AG08396 (cell line): ENCODE results near the gene ERICH4.
"Not testable (repeated sequence)": the region's sequence is repeated elsewhere in the genome, so short reads cannot be mapped to it uniquely, and the experiment has no call there.

Experiments used
- DNase-seq: peaks from one replicate; pipeline ENCODE4 v3.0.0; 2012; ENCODE audit warnings: low spot score, mixed read lengths

Gene ERICH4, protein sequence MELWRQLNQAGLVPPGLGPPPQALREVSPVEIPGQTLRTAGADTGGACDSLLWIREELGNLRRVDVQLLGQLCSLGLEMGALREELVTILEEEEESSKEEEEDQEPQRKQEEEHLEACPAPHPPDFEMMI

DNA sequence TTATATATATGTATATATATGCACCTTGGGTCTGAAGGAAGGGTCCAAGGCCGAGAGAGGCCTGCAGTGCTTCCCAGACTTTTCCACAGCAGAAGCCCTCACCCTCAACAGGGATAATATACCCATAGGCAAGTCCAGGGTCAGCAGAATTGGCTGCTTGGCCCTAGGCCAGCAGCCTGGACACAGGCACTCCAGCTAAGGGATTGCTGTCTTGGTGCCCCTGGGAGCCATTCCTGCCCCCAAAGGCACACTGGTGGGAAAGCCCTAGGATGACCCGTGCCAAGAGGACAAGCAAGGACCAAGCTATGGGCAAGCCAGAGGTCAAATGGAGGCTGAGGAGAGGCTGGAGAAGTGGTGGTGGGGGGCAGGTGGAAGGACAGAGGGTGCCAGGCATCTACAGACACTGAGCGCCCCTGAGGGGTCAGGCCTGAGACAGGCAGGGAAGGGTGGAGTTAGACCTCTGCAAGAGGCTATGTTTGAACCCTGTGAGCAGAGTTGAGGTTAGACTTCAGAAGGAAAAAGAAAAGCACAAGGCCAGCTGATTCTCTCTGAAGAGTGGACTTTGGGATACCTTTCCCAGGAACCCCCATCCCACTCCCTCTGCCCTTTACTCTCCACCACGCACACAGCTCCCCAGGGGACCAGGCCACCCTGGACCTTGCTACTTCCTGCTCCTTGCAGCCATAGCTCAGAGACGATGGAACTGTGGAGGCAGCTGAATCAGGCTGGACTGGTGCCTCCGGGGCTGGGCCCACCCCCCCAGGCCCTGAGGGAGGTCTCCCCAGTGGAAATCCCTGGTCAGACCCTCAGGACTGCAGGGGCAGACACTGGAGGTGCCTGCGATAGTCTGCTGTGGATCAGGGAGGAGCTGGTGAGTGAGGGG, at the start of gene ERICH4:
ERICH4 (plus strand) TSS at position 684 of the 883 bp plus-strand sequence; CDS start at position 698, 14 bp downstream.
- DNase-seq, result no peak

DNA sequence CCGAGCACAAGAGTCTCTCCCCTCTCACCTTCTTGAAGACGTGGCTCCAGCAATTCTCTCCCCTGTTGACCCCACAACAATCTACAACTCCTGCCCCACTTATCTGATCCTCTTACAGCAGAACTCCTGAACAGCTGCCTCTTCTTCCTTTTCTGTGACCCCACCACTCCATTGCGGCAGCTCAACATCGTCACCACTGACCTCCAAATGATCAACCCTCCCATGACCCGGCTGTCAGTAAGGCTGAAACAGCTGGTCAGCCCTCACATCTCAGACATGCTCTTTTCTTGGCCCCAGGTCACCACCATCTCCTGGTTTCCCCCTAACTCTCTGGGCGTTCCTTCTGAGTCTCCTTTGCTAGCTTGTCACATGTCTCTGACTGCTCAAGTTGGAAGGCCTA, 47.6 kb upstream of the ERICH4 start:
- no peak for DNase-seq

DNA sequence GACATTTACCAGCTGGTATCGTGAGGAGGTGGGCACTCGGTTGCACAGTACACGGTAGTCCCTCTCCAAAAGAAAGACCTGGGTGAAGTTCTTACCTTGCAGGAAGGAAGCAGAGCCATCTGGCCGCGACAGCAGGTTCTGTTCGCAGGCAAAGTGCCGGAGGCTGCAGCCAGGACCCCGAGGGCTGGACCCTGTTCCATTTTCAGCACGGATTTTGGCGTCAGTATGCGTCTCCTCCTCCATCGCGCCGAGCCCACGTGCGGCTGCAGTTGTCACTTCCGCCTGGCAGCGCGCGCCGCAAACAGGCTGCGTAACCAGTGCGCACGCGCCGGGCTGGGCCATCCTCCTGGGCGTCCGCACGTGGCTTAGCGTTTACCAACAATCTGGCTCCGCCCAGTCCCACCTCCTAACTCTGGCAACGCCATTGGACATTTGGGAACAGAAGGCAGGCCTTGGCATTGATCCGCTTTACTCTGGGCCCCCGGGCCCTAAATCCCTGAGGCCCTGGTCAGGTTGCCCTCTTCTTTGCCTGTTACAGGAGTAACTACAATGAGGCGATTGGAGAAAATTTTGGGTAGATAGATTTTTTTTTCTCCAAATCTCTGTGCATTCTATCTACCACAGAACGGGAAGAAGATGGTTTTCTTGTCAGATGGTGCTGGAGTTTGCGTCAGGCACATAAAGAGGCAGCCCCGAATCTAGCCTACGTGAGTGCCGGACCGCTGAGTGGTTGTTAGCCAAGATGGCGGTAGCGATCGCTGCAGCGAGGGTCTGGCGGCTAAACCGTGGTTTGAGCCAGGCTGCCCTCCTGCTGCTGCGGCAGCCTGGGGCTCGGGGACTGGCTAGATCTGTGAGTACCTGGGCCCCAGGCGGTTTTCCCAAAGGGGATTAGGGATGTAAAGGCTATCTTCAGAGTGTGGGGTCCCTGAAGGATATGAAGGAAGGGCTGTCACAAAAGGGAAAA, 45.6 kb upstream of the ERICH4 start, which contains the start of the genes BCKDHA and EXOSC5:
BCKDHA (plus strand) TSS at position 733 of the 964 bp plus-strand sequence; CDS start at position 743, 10 bp downstream.
EXOSC5 (minus strand) TSS at position 274 of the 964 bp plus-strand sequence; CDS start at position 243, 31 bp downstream.
- DNase-seq, result peak; percentile 99

DNA sequence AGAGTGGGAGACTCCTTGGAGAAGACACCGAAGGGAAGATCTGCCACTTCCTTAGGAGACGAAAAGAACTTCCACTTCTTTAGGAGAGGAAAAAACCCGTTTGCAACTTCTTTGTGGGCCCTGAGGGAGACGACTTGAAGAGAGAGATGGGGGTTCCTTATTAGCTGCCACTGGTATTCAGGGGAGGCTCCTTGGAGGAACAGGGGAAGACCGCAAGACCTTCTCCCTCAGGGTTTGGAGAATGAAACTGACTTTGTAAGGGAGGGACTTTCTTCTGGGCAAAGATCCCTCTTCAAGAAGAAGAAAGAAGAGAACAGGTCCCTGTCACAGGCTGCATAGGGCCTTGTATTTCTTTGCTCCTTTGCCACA, 44.9 kb upstream of the ERICH4 start:
- DNase-seq, result no peak

DNA sequence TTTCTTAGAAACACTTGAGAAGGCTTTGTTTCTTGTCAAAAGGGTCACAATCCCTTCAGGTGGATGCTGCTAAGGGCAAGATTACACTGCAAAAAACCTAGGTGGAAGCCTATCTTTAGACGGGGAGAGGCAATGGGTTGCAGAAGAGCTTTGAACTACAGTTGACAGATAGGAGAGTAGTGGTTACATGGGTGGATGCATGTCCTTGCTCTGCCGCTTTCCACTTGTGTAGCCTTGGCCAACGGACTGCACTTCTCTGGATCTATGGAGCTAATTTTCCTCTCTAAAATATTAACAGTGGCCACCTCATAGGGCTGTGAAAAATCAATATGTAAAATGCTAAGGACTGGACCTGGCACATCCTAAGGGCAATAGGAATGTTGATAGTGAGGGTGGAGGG, 44.4 kb upstream of the ERICH4 start:
- DNase-seq, result no peak

DNA sequence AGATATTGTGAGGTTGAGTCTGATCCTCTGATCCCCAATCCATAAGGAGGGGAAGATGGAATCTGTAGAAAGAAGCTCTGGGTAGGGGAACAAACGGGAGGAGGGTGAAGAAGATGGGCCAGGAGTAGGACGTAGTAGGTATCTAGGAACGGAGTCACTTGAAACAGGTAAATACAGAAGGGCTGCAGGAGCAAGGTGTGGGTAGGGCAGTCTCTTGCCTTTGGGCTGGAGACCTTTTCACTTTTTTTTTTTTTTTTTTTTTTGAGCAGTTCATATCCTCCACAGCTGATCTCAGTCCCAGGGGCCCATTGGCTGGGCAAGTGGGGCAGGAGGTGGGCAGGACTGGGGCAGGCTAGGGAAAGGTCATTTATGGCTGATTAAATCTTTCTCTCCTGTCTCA, 43.9 kb upstream of the ERICH4 start:
- no peak for DNase-seq

DNA sequence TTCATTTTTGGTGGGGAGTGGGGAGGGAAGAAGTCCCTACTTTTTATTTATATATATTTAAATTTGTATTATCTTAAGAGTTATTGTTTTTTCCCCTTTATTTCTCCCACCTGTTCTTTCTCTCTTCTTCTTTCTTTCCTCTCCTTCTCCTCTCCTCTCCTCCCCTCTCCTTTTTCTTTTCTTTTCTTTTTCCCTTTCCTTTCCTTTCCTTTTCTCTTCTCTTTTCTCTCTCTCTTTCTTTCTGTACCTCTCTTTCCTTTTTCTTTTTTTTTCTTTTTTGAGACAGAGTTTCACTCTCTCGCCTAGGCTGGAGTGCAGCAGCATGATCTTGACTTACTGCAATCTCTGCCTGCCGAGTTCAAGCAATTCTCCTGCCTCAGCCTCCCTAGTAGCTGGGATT, 43.4 kb upstream of the ERICH4 start:
- DNase-seq, result no peak

DNA sequence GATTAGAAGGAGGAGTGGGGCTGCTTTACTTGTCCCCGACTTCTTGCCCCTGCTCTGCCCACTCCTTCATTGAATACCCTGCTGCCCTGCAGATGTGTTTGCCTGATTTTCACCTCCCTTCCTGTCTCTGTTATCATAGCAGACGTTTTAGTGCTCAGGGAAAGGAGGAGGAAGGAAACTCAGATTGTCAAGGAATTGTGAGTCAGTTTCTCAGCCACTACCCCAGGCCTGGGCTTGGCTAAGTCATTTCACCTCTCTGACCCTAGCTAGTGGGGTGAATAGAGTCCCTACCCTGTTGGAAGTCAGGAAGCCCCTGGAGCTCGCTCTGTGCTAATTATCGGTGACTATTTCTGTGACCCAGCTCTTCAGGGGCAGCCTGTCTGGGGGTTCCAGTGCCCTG, 41.5 kb upstream of the ERICH4 start:
- DNase-seq, result no peak

DNA sequence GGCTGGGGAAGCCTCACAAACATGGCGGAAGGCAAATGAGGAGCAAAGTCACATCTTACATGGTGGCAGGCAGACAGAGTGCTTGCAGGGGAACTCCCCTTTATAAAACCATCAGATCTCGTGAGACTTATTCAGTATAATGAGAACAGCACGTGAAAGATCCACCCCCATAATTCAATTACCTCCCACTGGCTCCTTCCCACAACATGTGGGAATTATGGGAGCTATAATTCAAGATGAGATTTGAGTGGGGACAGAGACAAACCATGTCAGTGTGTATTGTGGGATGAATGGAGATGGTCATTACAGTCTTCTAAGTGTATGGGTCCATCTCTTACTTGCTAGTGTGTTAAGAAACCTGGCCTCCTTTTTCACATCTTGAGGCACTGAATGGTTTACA, 40.9 kb upstream of the ERICH4 start:
- no peak for DNase-seq

DNA sequence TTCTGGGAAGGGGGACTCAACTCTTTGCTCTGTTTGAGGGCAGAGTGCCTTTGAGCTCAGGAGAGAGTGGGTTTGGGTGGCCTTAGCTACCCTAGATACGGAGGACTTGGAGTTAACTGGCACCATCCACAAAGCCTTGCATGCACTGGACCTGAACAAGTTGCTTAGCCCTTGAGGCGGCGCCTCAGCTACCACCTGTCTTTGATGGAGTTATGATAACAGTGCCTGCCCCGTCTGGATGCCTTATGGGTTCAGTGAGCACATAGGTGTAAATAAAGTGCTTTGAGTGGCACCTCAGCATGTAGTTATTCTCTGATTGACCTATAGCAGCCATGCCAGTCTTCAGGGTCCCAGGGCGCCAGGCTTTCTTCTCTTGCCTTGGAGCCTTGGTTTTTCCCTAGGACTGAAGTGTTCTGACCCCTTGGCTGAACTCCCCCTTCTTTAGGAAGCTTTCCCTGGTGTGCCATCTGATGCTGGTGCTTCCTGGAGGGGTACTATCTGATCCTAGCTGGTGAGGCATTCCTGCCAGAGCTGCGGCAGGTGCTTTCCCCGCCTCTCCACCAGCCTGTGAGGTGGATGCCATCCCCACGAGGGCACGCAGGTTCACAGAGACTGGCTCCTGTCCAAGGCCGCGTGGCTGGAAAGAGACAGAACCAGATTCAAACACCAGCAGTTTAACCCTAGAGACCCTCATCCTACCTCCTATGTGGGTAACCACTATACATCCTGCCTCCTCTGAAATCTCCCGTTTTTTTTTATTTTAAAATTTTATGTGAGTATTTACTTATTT, 39.6 kb upstream of the ERICH4 start:
- DNase-seq, result no peak

DNA sequence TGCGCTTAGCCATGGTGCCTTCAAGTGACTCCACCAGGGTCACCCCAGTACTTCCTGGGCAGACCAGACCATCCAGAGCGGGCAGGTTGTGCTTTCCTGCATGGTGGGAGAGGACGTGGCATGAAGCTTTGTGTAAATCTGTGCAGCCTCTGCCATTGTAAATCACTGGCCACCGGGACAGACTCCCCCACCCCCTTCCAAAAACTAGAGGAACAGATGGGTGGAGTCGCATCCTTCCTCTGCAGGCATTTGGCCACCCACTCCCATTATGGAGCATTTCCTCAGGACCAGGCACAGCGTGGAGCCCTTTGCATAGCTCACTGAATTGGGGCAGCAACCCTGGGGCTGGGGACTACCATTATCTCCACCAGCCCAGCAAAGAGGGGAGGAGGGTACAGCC, 37.2 kb upstream of the ERICH4 start:
- DNase-seq, result no peak

DNA sequence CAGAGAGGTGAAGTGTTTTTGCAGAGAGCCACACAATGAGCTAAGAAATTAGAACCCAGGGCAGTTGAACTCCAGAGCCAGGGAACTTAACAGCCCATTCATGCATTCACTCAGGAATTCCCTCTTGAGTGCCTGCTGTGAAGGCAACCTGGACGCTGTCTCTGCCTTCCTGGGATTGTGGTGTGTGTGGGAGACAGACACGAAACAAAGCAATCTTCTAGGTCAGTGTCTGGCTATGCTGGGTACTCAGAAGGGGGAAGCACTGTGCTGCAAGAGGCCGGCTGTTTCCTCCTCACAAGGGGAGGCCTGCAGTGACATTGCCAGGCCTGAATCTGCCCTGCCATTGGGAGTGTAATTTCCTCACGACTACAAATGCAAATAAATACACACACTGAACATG, 35.7 kb upstream of the ERICH4 start:
- DNase-seq, result no peak

DNA sequence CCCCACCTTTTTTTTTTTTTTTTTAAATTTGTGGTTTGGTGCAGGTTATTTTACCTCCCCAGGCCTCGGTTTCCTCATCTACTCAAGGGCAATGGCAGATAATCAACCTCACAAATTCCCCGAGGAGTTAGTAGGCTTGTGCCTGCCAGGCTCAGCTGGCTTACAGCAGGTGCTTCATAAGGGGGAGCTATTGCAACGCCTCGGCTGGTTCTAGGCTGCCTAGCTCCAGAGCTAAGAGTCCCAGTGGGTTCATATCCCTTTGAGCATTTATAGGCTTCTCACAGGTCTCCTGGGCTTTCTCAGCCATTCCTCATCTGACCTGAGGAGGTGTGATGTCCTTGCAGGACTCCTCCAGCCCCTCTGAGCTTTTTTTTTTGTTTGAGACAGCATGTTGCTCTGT, 34.7 kb upstream of the ERICH4 start:
- no peak for DNase-seq

DNA sequence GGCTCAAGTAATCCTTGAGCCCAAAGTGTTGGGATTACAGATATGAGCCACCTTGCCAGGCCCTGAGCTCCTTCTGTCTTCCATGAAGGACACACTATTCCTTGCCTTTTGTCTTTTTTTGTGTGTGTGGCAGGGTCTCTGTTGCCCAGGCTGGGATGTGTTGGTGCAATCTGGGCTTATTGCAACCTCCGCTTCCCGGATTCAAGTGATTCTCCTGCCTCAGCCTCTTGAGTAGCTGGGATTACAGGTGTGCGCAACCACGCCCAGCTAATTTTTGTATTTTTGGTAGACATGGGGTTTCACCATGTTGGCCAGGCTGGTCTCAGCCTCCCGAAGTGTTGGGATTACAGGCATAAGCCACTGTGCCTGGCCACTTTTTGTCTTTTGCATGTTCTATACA, 34.1 kb upstream of the ERICH4 start:
- not testable (repeated sequence) for DNase-seq

DNA sequence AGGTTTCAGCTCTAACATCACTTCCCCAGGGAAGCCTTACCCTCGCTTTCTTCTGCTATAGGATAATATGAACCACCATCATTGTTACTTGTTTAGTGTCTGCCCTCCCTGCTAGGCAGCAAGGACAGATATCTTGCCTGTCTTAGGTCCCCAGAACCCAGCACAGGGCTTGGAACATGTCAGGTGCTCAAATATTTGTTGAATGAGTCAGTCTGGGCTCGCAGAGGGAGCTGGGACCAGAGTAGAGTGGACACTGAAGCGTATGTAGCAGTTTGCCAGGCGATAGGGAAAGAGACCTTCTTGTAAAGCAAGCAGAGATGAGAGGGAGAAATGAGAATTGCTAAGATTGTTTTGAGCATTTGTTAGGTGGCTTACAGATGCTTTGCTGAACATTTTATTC, 33.7 kb upstream of the ERICH4 start:
- peak; percentile 37 for DNase-seq

DNA sequence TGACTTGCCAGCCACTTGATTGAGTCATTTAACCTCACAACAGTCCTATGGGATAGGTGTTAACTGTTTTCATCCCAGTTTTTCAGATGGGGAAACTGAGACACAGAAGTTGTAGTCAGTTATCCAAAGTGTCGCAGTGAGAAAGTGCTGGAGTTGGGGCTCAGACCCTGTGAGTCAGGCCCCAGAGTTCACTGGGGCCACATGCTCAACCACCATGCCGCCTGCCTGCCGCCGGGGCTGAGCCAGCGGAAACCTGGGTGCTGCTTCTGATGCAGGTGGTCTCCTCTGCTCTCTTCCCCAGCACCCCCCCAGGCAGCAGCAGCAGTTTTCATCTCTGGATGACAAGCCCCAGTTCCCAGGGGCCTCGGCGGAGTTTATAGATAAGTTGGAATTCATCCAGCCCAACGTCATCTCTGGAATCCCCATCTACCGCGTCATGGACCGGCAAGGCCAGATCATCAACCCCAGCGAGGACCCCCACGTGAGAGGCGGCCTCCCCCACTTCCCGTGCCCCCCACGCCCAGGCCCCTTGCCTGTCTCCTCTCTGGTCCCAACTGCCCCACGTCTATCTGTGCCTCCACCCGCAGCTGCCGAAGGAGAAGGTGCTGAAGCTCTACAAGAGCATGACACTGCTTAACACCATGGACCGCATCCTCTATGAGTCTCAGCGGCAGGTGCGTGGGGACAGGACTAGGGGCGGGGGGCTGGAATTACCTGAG, 32.5 kb upstream of the ERICH4 start:
- no peak for DNase-seq

DNA sequence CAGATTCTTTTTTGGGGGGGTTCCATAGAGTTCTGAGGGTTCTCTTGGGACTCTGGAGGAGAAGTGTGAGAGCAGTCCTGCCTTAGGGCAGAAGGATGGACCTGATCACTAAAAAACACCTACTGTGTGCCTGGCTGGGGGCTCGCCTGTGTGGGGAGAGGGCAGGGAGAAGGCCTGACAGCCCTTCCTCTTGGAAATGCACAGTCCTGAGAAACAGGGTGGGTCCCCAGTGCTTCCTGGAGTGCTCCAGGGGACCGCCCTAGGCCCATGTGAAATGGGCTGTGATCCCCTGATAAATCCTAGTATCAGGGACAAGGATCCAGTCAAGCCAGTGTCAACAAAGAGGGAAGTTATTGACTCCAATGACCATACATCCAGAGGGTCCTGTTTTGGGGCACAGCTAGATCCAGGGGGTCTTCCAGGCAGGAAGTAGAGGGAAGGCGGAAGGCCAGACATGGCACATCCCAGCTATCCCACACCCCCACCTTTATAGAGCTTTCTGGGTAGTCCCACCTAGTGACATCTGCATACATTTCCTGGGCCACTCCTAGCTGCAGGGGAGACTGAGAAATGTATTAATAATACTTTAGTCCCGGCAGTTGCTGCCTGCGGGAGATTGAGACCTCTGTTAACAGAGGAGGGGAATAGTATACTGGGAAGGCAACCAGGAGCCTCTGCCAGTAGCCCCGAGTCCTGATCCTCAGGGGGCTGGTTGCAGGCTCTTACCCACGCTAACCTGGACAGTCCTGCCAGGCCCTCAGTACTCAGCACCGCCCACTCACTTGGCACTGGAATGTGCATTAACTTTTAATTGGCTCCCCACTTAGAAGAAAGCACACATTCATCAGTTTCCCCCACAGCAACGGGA, 31.6 kb upstream of the ERICH4 start:
- DNase-seq, result no peak

DNA sequence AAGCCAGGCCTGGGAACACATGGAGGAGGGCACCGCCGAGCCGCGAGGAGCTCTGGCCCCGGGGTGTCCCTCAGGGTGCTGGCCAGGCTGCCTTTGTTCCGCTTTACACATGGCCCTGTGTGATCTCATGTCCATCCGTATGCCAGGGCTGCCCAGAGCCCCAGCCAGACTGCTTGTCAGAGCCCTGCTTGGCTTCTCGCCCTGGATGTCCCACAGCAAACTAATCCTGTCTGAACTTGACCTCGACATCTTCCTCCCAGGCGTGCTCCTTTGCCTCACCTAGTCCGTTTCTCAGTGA, 31.0 kb upstream of the ERICH4 start:
- DNase-seq, result no peak

DNA sequence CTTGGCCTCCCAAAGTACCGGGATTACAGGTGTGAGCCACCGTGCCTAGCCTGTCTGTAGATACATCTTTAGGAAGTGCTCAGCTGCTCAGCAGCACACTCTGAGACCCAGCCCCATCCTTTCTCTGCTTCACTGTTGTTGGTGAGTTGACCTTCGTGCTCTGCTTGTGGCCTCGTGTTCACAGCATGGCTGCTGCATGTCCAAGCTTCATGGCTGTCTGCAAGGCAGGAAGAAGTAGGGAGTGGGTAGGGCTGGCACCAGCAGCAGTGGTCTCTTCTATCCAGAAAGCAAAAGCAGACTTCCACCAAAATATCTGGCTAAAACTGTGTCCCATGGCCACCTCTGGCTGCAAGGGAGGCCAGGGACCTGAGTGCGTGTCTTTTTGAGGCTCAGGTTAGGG, 30.0 kb upstream of the ERICH4 start:
- no peak for DNase-seq

DNA sequence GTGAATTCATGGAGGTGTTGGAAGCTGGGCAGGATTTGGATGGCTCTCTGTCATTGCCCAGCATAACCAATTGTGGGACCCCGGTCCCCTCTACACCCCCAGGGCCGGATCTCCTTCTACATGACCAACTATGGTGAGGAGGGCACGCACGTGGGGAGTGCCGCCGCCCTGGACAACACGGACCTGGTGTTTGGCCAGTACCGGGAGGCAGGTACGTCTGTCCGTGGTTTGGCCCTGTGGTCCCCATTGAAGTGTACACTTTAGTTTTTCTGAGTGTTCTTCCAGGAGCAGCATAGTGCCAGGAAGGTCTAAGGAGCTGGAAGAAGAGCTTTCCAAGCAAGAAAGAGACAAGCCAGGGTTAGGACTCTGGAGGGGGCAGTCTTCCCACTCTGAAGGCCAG, 29.0 kb upstream of the ERICH4 start:
- DNase-seq, result no peak
